Measurements from ENCODE around the gene WFDC11.
"Not testable (repeated sequence)": the region's sequence is repeated elsewhere in the genome, so short reads cannot be mapped to it uniquely, and the experiment has no call there.

GRCh38 chr20:45716141-45716688 lies 46.2 kb upstream of the WFDC11 start:
- TF ChIP-seq, protein P1, sequence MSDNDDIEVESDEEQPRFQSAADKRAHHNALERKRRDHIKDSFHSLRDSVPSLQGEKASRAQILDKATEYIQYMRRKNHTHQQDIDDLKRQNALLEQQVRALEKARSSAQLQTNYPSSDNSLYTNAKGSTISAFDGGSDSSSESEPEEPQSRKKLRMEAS (CRISPR knock-in tag; IDR thresholded peaks at IDR 0.05) = not testable (repeated sequence)
- TF ChIP-seq CTCF (IDR thresholded peaks at IDR 0.05); IRF2 (CRISPR knock-in tag; IDR thresholded peaks at IDR 0.05; ENCODE audit: borderline replicate concordance, low read depth); USF2 (CRISPR knock-in tag; IDR thresholded peaks at IDR 0.05); ESRRA (CRISPR knock-in tag; IDR thresholded peaks at IDR 0.05; ENCODE audit: borderline replicate concordance); JUN (CRISPR knock-in tag; IDR thresholded peaks at IDR 0.05); ETV6 (CRISPR knock-in tag; IDR thresholded peaks at IDR 0.05); NR2C2 (CRISPR knock-in tag; IDR thresholded peaks at IDR 0.05); NFATC4 (CRISPR knock-in tag; IDR thresholded peaks at IDR 0.05); E2F1 (CRISPR knock-in tag; IDR thresholded peaks at IDR 0.05); SMAD4 (CRISPR knock-in tag; IDR thresholded peaks at IDR 0.05): not testable (repeated sequence)
- TF ChIP-seq, protein P2, sequence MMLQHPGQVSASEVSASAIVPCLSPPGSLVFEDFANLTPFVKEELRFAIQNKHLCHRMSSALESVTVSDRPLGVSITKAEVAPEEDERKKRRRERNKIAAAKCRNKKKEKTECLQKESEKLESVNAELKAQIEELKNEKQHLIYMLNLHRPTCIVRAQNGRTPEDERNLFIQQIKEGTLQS (CRISPR knock-in tag; conservative IDR thresholded peaks at IDR 0.05) = not testable (repeated sequence)

All from WTC11 (cell line).